NCI-H146 (cell line): ENCODE measurements around the gene HSPG2.

ENCODE experiments used
- DNase-seq: peaks from one replicate; lab custom pipeline; 2025; lab: John Stamatoyannopoulos, UW

The HSPG2 gene

GRCh38 chr1:21824926-21825325 is 112.2 kb downstream of the HSPG2 start:
- no peak for DNase-seq

GRCh38 chr1:21823980-21824702 is 113.0 kb downstream of the HSPG2 start:
- DNase-seq: no peak

GRCh38 chr1:21823206-21823979 is 113.7 kb downstream of the HSPG2 start:
- no peak for DNase-seq

- no peak for DNase-seq
These were observed 114.8 kb downstream of the HSPG2 start for GRCh38 chr1:21822349-21822748.

GRCh38 chr1:21821385-21822019 is 115.6 kb downstream of the HSPG2 start:
- DNase-seq: no peak

GRCh38 chr1:21820597-21821232 is 116.4 kb downstream of the HSPG2 start:
- DNase-seq: no peak

- no peak for DNase-seq
These were observed 118.5 kb downstream of the HSPG2 start for GRCh38 chr1:21818656-21819055.

GRCh38 chr1:21816602-21817302 is 120.4 kb downstream of the HSPG2 start:
- DNase-seq: no peak

GRCh38 chr1:21815724-21816321 is 121.3 kb downstream of the HSPG2 start:
- no peak for DNase-seq

GRCh38 chr1:21814981-21815582 is 122.0 kb downstream of the HSPG2 start:
- no peak for DNase-seq

- DNase-seq: no peak
These were observed 122.7 kb downstream of the HSPG2 start for GRCh38 chr1:21814241-21814918.

GRCh38 chr1:21813542-21813941 is 123.6 kb downstream of the HSPG2 start:
- no peak for DNase-seq

GRCh38 chr1:21811875-21812305 is 125.2 kb downstream of the HSPG2 start, which contains the start of gene LDLRAD2:
TSS of gene LDLRAD2 (plus strand) at chr1:21812265. CDS start at chr1:21812452, 187 bp downstream.
- no peak for DNase-seq

- DNase-seq: no peak
These were observed 132.6 kb downstream of the HSPG2 start for GRCh38 chr1:21804536-21804935.

- DNase-seq: no peak
These were observed 136.0 kb downstream of the HSPG2 start for GRCh38 chr1:21801100-21801499.

GRCh38 chr1:21799730-21800129 is 137.4 kb downstream of the HSPG2 start:
- DNase-seq: no peak

GRCh38 chr1:21795075-21795474 is 142.0 kb downstream of the HSPG2 start:
- no peak for DNase-seq

- DNase-seq: no peak
These were observed 142.5 kb downstream of the HSPG2 start for GRCh38 chr1:21794656-21795055.

GRCh38 chr1:21793104-21793503 is 144.0 kb downstream of the HSPG2 start:
- DNase-seq: no peak

GRCh38 chr1:21786640-21787039 is 150.5 kb downstream of the HSPG2 start:
- DNase-seq: no peak
